K562 (cell line): ENCODE results near the gene S100A3. TPM values are rescaled to one million over a fixed set of nuclear protein-coding genes. Genes with fewer than 3 reads are reported as not detected.

Experiments
- BCOR ChIP-seq: fragments of 450-650 bp; IDR thresholded peaks from 2 replicates; pipeline ENCODE4 v1.6.1; 2016
- CBFA2T3 ChIP-seq: fragments of 450-650 bp; IDR thresholded peaks from 2 replicates; pipeline ENCODE4 v1.6.1; 2017
- SMARCA4 ChIP-seq: fragments of 450-650 bp; IDR thresholded peaks from 2 replicates; pipeline ENCODE4 v1.6.1; 2016
- YY1 ChIP-seq, 3 experiments: IDR thresholded peaks; 2 replicates each; pipeline ENCODE4 v1.6.1; 2011; ENCODE audit warnings: low read length in 2 of 3, mild to moderate bottlenecking in 2 of 3, moderate library complexity in 2 of 3, borderline replicate concordance in 1 of 3, control low read depth in 1 of 3, low read depth in 1 of 3; ENCODE audit not compliant: insufficient read depth in 3 of 3, insufficient replicate concordance in 2 of 3, control insufficient read depth in 1 of 3, insufficient read length in 1 of 3; ENCODE audit errors: extremely low read depth in 1 of 3
- ZBTB34 ChIP-seq: fragments of 250-450 bp; sonication (Bioruptor Pico); IDR thresholded peaks from 2 replicates; pipeline ENCODE4 v1.8.0; 2021; ENCODE audit warnings: mild to moderate bottlenecking, moderate library complexity
- ZNF23 ChIP-seq: fragments of 250-450 bp; sonication (Bioruptor Pico); IDR thresholded peaks from 2 replicates; pipeline ENCODE4 v1.4.0; 2020; ENCODE audit warnings: mild to moderate bottlenecking
- polyA plus RNA-seq, 8 experiments: library from polyadenylated mRNA; depleted of rRNA in 4 of 8; stranded (reverse) in 5 of 8; unstranded in 3 of 8; fragments of >200 nt; fragmentation: Nextera tagmentation in 2 of 8; fragmentation: Illumina TruSeq in 1 of 8; extraction: Ambion mirVana in 2 of 8; extraction: Trizol in 1 of 8; gene quantifications; 2 replicates each; pipeline versions ENCODE4 v1.2.1 to v1.2.3, GENCODE V29; 2011 to 2014; ENCODE audit warnings: inconsistent platforms in 1 of 8, missing spikeins in 1 of 8
- total RNA-seq, 7 experiments: library from RNA; depleted of rRNA in 6 of 7; stranded (reverse); fragments of >200 nt in 6 of 7; fragmentation: Illumina TruSeq in 2 of 7; extraction: Trizol in 2 of 7; gene quantifications; 2 replicates each; pipeline versions ENCODE4 v1.2.1 to v1.2.3, GENCODE V29; 2011 to 2021; ENCODE audit warnings: low replicate concordance in 1 of 7
- TF ChIP-seq, protein P1 (sequence below): fragments of 250-450 bp; sonication (Bioruptor Pico); IDR thresholded peaks from 2 replicates; pipeline ENCODE4 v1.5.0; 2021; ENCODE audit warnings: mild to moderate bottlenecking, moderate library complexity
- TF ChIP-seq, protein P2 (sequence below): conservative IDR thresholded peaks from 2 replicates; pipeline ENCODE4 v1.6.1; 2011; ENCODE audit warnings: low read depth, mild to moderate bottlenecking, low read length; ENCODE audit not compliant: control insufficient read depth
- TF ChIP-seq, protein P3 (sequence below): sonication (generic); formaldehyde crosslinking; IDR thresholded peaks from 2 replicates; pipeline ENCODE4 v1.8.0; 2022; ENCODE audit warnings: missing genetic modification reagents, mild to moderate bottlenecking, borderline replicate concordance
- TF ChIP-seq, protein P4 (sequence below): fragments of 450-650 bp; IDR thresholded peaks from 2 replicates; pipeline ENCODE4 v1.6.1; 2017; ENCODE audit warnings: mild to moderate bottlenecking, moderate library complexity

The S100A3 gene
- total and polyA plus RNA-seq, 9 of the 15 experiments (the other 6 are each of a cell fraction or from before 2014, with no cell fraction given): 0.08 to 1.7 (median 0.18) TPM; not detected in 4

DNA sequence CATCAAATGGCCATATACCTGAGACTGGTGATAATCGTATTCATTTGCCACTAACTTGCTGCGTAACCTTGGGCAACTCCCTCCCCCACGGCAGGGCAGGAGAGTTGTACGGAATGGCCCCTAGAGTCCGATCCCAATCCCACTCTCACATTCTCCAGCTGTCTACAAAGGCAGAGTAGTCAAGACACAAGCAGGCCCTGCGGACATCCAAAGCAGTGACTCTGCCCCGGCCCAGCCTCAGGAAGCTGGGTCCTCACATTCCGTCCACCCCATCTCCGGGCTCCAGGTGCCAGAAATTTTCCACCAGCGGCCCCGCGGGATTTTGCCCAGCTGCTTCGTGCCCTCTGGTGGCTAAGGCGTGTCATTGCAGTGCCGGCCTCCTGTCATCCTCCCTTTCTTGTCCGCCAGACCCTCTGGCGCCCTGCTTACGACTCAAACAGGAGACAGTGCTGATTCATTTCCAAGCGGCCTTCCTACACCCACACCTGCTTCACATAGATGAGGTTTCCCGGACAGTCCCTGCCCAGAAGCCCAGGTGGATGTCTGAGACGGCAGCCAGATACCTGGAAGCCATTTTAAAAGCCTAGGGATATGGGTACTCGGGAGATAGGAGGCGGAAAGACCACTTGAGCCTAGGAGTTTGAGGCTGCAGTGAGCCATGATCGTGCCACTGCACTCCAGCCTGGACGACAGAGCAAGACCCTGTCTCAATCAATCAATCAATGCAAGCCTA lies 19.5 kb upstream of the S100A3 start (continued):
- TF ChIP-seq, protein P1, sequence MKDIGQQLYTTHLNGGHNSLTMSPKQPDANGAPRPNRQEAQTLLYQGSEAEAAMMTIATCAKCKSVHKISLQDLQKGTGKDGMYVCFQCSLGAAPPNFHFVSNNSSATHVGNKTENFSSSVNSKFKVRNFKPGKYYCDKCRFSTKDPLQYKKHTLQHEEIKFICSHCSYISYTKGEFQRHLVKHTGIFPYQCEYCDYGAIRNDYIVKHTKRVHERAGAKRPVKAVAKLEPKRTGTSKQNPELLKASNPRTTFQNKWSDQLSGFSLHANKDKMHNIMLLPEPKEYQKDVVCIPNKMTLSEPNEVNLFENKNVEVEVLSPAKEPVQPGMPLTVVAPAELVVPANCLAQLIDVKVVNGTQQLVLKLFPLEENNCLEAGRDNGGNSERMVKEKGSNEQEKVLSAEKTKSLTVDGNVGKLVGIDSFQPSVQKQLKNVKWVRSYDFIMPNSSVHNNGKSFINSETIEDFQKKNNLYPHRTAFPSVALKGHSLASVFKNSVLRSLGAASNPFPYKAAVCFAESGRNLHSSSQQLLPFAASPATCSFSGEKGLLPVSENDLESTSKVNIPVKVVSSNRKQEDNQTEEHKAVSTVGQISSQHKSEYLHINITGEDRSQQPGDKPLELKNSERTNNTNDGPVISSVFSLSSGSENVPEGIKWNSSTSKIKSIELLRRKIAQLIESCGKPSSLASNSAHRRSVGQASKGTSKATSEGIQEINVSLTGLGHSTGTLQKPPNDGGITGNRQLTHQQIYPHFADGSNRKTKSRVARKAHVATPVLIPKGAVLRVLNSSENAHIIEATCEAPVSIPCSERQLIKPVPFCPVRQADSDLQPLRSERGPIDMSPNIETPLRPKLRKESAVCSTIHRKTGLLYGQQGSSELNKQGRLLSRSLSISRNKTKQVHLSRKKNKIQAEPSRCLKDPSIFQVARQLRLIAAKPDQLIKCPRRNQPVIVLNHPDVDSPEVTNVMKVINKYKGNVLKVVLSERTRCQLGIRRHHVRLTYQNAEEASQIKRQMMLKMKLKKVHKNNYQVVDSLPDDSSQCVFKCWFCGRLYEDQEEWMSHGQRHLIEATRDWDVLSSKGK (CRISPR knock-in tag): no peak
- TF ChIP-seq ZNF23 (CRISPR knock-in tag) (no peak), ZBTB34 (CRISPR knock-in tag) (no peak), BCOR (no peak), SMARCA4 (0 out of 2 replicates have a peak, but pooled peaks have one; percentile 16), YY1 (IDR thresholded peaks at IDR 0.05; ENCODE audit: borderline replicate concordance in 1 of 3, control insufficient read depth in 1 of 3, extremely low read depth in 1 of 3, insufficient read depth in 3 of 3, insufficient read length in 1 of 3, insufficient replicate concordance in 2 of 3, low read depth in 1 of 3, low read length in 2 of 3) (peak in 2 of 3 experiments; percentile 31 to 41), CBFA2T3 (peak; percentile 34)
- TF ChIP-seq, protein P2, sequence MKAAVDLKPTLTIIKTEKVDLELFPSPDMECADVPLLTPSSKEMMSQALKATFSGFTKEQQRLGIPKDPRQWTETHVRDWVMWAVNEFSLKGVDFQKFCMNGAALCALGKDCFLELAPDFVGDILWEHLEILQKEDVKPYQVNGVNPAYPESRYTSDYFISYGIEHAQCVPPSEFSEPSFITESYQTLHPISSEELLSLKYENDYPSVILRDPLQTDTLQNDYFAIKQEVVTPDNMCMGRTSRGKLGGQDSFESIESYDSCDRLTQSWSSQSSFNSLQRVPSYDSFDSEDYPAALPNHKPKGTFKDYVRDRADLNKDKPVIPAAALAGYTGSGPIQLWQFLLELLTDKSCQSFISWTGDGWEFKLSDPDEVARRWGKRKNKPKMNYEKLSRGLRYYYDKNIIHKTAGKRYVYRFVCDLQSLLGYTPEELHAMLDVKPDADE: no peak
- TF ChIP-seq, protein P3, sequence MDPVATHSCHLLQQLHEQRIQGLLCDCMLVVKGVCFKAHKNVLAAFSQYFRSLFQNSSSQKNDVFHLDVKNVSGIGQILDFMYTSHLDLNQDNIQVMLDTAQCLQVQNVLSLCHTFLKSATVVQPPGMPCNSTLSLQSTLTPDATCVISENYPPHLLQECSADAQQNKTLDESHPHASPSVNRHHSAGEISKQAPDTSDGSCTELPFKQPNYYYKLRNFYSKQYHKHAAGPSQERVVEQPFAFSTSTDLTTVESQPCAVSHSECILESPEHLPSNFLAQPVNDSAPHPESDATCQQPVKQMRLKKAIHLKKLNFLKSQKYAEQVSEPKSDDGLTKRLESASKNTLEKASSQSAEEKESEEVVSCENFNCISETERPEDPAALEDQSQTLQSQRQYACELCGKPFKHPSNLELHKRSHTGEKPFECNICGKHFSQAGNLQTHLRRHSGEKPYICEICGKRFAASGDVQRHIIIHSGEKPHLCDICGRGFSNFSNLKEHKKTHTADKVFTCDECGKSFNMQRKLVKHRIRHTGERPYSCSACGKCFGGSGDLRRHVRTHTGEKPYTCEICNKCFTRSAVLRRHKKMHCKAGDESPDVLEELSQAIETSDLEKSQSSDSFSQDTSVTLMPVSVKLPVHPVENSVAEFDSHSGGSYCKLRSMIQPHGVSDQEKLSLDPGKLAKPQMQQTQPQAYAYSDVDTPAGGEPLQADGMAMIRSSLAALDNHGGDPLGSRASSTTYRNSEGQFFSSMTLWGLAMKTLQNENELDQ: no peak
- TF ChIP-seq, protein P4, sequence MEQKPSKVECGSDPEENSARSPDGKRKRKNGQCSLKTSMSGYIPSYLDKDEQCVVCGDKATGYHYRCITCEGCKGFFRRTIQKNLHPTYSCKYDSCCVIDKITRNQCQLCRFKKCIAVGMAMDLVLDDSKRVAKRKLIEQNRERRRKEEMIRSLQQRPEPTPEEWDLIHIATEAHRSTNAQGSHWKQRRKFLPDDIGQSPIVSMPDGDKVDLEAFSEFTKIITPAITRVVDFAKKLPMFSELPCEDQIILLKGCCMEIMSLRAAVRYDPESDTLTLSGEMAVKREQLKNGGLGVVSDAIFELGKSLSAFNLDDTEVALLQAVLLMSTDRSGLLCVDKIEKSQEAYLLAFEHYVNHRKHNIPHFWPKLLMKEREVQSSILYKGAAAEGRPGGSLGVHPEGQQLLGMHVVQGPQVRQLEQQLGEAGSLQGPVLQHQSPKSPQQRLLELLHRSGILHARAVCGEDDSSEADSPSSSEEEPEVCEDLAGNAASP: no peak
